Measurements from ENCODE around the gene CARD19.

The CARD19 gene

DNA sequence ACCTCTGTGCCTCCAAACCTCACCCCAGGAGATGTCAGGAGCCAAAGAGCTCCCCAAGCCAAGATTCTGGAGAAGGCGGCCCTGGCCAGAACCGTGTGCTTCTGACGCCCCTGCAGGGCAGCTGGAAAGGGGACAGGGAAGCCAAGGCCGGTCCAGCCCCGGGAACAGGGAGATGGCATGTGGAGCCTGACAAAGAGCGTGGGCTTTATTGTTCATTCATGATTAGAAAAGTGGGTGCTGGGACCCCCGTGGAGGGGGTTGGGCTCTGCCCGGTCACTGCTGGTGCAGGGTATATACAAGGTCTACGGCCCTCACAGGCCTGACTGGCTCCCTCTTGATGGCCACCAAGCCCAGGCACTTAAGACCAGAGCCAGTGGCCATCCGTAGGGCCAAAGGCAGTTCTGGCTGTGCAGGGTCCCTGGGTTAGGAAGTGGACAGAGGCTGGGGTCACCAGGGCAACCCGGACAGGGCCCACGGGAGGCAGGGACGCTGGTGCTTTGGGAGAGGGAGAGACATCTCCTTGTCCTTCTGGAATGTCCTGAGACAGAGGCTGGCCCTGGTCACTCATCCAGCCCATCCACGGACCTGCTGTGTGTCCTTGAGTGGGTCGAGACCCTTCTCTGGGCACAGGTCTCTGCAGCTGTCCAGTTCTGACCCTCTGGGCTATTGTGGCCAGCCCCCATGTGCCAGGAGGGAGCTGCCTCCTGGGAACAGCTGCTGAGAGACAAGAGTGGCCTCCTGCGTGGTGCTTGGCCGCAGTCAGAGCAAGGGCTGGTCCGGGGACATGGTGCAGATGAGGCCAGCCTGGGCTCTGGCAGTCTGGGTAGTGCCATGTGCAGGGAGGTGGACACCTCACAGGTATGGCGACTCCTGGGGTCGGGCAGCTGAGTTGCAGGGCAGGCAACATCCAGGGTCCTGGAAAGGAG lies 25.6 kb downstream of the CARD19 start:
- no peak for DNase-seq

DNA sequence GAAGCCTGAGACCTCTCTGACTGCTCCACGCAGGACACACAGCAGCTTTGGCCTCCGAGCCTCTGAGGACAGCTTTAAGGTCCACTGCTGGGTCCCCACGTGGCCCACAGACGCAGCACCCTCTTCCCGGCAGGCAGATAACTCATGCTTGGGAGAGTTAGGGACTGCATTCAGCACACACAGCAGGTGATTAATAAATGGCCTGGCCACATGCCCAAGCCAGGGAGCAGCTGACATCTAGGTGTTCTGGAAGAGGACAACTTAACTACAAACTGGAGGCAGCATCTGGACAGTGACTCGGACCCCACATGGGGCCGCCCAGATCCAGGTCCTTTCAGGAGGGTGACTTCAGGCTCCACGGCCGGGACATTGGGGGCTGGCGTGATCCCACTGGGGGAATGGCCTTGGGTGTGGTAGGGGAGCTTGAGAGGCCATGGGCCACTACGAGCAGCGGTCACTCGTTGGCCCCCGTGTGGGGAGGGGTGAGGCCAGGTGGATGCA lies 26.8 kb downstream of the CARD19 start:
- no peak for DNase-seq

DNA sequence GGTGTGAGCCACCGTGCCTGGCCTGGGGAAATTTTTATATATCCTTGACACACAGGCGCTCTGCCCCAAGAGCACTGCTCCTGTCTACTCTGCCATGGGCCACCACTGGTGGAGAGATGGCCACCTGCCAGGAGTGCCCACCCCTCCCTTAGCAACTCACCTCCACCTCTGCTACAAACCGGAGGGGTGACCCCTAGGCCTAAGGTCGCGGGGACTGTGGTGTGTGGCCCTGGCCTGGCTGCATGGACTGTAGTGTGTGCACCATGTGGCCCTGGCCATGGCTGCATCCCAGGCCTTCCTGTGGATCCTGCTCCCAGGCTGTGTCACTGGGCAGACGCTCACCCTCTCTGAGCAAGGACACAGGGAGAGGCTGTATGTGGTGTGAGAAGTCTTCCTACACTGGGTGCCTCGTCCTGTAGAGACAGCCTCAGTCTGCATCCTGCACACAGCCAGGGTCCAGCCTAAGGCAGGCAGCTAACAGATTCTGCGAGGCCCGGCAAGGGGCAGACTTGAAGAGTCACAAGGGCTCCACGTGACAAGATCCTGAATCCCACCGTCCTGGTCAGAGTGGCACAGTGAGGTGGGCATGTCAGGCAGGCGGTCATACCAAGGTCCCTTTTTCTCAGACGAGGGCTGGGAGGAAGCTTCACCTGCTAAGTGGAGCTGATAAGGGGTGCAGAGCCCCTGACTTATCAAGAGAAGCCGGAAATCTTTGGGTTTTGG lies 27.7 kb downstream of the CARD19 start:
- DNase-seq = no peak

DNA sequence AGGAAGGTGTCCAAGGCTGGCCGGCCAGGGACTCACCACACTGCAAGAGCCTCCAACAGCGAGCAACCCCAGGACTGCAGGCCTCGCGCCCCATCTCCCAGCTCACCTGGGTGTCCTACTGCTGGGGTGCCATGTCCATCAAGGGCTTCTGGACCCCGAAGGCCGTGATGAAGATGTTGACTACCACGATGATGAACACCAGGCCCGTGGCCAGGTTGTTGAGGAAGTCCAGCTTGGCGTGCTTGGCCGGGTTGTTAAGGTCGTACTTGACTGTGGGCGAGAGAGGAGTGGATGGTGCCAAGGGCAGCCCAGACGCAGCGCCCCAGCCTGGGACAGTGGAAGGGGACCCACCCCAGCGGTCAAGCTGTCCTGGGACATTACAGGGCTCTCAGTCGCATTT lies 28.8 kb downstream of the CARD19 start:
- no peak for DNase-seq

DNA sequence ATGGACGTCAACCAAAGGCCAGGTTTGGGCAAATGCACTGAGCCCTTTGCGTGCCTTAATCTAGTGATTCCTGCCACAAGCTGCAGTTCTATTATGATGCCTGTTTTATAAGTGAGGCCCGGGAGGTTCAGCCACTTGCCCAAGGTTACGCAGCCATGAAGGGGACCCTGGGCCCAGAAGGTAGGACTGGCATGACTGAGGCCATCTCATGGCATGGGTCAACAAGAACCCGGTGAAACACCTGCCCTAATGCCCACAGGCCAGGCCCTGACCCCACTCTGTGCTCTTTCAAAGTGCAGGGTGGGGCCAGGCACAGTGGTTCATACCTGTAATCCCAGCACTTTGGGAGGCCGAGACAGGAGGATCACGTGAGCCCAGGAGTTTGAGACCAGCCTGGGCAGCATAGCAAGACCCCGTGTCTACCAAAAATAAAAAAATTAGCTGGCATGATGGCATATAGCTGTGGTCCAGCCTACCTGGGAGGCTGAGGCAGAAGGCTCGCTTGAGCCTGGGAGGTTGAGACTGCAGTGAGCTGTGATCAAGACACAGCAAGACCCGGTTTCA lies 29.4 kb downstream of the CARD19 start:
- no peak for DNase-seq

DNA sequence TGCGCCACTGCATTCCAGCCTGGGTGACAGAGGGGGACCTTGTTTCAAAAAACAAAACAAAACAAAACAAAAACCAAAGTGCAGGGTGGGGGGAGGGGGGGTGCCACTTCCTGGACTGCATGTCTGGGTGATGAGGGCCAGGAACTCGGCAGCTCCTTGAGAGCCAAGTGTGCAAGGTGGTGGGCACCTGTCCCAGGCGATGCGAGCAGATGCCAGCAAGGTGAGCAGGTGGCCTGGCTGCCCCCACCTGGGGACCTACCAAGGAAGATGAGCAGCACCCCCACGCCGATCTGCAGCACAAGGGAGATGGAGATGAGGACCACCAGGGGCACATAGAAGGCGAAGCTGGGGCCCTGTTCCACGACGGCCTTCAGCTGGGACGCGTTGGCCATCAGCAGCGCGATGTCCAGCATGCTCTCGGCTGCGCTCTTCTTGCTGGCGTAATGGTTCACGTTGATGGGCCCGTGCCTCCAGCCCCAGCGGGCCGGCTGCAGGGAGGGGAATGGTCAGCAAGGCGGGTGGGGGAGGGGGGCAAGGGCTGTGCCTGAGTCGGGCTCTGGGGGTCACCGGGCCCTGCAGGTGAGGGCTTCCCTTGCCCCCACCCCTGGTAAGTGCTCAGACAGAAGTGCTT lies 30.2 kb downstream of the CARD19 start:
- no peak for DNase-seq

DNA sequence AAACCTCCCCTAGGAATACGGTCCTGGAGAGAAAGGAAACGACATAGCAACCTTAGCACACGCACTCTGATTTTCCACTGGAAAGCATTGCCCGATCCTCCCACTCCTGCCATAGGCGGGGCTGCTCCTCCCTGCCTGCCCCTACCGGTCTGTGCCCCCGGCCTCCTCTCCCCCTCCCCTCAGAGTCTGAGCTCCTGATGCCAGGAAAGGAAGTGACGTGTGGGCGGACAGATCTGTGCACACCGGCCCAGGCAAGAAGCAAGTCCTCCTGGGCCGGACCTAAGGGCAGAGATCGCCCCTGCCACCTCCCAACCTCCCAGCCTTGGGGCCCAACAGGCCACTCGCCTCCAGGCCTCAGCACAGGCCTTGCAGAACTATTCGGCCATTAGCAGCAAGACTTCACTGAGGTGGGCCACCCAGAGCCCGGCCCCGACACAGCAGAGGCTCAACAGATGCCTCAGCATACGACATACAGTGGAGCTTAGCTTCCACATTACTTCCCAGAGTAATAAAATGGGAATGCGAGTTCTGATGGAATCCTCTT lies 30.9 kb downstream of the CARD19 start:
- no peak for DNase-seq

DNA sequence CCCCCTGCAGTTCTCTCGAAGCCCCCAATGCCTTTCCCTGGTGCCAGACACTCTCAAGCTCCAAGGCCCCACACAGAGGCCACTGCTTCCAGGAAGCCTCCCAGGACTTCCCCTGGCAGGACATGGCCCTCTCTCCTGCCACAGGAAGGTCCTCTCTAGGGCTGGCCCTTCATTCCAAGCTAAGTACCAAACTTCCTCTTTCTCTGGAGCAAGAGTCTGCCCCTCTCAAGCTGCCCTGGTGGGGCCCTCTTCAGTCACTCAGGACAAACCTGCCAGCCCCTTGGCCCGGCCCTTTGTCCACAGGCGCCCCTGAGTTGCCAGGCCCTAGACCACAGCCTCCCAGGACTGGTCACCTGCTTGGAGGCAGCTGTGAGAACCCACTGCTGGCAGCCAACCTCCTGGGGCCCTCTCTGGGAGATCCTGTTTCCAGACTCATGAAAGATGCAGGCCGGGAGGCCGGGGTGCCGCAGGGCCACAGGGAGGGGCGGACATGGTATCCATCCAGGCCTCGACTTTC lies 31.4 kb downstream of the CARD19 start:
- no peak for DNase-seq

DNA sequence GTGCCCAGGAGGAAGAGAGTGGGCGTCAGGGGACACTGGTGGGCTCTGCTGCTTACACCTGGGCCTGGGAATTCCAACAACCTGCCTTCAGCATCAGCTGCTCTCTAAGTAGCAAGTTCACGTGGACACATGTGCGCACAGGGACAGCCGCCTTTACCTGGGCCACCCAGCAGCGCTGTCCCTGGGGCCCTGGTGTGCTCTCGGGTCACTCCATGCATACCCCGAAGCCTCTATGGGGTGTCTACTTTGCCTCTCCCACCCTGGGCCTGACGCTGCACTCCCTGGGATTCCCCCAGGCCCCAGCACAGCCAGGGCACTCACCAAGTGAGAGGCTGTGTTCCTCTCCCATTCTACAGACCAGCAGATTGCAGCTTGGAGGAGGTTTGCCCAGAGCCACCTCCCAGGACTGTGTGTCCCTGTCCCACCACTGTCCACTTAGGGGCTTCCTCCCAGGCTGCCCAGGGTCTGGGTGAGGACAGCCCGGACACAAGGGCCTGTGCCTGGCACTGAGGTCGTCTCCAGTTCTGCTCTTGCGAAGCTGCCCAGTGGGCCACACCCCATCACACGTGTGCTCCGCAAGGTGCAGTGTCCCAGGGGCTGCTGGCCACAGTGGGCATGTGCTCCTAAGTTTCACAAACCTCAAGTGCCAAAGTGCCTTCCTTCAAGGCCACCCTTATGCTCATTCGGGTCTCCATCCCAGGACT lies 32.1 kb downstream of the CARD19 start:
- no peak for DNase-seq

DNA sequence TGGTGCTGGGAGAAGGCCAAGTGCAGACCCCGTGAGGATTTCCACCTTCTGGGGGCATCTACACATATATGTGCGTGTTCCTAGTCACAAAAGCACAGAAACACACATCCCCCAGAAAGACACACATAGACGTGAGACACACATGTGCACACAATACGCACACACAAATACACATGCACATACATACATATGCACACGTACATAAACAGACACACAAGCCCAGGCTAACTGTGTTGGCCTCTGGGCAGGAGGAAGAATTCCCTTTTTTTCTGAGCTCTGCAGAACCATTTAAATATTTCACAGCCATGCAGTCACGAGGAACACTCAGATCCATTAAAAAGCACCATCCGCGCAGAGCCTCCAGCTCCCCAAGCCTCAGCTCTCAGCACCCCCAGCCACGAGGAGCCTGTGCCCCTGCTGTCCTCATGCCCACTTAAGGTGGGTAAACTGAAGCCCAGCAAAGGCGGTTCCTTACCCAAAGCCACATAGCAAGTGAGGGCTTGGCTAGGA lies 32.8 kb downstream of the CARD19 start:
- no peak for DNase-seq

DNA sequence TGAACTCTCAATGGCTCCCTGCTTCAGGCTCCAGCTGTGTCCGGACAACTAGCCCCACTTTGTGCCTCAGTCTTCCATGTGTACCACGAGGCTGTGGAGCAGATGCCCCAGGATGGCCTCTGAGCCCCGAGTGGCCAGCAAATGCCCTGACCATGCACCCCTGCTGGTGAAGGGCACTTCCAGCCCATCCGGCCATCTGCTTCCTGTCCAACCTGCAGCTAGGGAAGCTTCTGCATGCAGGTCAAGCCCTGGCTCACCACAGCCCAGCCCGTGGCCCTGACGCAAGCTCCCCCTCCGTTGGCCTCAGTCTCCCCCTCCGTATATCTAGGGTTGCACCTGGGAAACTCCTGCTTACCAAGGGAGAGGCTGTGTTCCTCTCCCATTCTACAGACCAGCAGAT lies 33.3 kb downstream of the CARD19 start:
- no peak for DNase-seq

DNA sequence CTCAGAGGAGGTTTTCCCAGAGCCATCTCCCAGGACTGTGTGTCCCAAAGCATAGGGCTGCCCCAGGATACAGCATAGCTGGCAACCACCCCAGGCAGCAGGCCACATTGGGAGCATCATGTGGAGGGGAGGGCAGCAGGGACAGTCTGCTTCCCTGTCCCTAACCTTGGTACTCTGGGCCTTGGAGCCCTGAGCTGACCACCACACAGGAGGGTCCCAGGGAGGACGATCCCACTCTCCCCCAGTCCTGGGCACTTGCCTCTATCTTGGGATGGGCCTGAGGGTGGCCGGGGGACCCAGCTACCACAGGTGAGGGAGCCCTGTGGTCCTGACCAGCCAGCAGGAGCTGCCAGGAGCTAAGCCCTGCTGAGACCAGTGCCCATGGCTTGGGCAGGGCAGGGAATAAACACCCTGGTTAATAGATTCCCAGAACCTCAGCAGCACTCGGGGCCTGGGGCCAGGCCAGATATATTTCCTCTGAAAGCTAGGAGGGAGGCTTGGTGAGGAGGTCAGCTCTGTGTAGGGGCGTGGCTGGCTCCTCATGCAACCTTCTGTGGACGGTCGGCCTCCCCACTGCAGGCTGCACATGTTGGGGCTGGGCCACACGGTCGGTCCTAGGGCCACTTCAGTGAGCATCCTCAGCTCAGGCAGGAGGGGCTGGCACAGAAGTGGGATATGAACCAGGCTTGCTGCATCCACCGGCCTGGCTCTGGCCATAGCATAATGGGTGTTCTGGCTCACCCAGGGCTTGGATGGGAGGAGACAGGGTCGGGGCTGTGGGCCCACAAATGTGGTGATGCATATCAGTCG lies 33.9 kb downstream of the CARD19 start:
- no peak for DNase-seq

DNA sequence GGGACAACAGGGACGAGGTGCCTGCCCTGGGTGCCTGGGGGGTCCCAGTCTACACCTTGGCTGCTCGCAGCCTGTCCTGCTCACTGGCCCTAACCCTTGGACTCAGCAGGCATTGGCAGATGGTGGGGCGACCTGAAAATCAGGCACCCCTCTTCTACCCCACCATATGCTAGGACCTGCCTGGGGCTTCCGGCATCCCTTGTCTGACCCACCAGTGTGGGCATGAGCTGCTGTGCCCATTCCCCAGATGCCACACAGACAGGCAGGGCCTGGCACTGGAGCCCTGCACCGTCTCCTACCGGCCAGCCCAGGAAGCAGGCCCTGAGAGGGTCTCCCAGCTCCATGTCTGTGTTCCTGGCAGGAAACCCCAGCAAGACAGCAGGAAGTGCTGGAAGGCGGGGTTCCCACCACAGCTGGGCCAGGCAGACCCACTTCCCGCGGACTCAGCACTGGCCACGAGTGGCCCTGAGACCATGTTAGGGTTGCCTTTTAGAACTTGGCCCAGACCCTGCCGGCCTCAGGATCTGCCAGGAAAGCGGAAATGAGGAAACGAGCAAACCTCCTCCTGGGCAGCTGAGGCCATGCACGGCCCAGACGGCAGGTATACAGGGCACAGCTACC lies 35.0 kb downstream of the CARD19 start:
- no peak for DNase-seq

DNA sequence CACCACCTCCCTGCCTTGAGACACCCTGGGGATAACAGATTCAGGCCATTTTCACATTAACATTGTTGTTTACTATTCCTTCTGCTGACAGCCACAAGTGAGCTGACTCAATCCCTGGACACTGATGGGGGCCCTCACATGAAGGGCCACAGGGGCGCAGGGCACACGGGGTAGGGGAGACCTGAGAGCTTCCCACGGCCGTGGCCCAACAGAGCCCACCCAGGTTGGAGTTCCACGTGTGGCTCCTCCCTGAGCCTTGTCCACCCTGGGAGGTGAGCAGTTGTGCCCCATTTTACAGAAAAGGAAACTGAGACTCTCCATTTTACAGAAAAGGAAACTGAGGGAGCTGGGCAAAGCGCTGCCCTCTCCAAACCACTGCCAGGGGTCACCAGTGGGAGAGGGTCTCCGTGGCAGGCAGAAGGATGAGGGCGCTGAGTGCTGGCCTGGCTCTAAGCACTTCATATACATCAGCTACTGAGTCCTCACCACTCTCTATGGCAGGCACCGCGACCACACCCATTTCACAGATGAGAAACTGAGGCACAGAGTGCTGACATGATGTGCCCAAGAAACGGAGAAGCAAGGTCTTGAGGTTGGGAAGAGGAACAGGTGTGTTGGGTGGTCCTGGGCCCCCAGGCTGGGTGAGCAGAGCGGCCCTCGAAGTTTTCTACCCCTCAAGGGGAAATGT lies 35.7 kb downstream of the CARD19 start:
- no peak for DNase-seq

DNA sequence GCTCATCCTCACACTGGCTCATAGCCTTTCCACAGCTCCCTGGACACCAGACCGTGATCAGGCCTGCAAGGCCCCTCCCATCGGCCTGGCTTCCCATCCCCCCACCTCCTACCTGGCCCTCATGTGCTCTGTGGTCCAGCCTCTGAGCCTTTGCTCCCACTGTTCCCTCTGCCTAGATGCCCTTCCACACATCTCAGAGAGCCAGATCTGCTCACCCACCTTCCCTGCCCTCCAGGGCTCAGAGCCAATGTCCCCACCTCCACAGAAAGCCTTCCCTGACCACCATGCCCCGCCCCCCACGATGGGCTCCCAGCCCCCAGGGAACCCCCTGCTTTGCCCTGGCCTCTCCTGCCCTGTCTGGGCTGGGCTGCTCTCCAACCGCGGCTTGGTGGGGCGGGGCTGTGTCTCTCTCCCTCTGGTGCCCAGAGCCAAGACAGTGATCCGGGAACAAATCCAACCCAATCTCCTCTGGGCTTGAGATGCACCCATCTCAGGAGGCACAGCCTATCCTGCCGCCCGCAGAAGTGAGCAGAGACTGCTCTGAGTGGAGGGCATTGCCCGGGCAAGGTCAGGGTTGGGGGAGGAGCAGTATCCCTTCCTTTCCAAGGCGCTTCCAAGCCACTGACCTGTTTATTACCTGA lies 36.4 kb downstream of the CARD19 start:
- DNase-seq = no peak

DNA sequence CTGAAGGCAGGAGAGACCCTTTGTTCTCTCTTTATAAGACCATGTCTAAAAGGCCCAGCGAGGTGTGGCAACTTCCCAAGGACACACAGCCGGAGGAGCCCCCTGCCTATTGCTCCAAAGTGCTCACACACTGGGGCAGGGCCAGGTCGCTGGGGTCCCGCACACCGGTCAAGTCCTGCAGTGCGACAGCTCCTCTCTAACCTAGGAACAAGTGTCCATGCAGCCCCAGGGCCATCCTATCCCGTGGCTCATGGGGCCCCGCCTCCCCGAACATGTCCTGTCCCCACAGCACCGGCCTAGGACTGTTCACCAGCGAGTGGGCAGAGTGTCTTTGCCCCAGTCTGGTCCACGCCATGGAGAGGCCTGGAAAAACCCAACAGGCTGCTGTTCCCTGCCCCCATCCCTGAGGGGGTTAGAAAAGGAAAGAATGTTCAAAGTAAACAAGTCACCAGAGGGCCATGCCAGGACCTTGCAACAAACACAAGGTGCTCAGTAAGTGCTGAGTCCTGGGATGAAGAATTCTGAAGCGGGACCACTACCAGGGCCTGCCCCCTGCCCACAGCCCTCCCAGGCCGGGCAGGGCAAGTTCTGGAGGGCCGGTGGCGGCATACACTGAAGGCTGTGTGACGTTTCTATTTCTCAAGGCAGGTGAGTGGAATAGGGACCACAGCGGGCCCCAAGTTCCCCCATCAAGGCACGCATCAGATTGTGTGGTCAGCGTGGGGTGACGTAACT lies 37.1 kb downstream of the CARD19 start:
- DNase-seq = no peak

DNA sequence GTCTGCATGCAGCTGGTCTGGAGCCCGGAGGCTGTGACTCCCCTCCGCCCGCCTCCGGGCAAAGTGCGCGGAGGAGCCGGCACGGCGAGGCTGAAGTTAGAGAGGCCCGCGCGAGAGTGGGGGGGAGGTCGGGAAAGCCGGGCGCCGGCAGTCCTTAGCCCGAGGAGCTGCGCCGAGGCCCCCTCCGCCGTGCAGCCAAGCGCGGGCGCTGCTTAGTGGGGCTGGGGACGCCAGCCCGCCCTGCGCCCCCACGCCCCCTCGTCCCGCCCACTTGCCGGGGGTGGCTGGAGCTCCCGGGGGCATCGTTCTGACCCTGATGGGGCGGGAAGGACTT lies 37.6 kb downstream of the CARD19 start:
- DNase-seq = peak; percentile 47

DNA sequence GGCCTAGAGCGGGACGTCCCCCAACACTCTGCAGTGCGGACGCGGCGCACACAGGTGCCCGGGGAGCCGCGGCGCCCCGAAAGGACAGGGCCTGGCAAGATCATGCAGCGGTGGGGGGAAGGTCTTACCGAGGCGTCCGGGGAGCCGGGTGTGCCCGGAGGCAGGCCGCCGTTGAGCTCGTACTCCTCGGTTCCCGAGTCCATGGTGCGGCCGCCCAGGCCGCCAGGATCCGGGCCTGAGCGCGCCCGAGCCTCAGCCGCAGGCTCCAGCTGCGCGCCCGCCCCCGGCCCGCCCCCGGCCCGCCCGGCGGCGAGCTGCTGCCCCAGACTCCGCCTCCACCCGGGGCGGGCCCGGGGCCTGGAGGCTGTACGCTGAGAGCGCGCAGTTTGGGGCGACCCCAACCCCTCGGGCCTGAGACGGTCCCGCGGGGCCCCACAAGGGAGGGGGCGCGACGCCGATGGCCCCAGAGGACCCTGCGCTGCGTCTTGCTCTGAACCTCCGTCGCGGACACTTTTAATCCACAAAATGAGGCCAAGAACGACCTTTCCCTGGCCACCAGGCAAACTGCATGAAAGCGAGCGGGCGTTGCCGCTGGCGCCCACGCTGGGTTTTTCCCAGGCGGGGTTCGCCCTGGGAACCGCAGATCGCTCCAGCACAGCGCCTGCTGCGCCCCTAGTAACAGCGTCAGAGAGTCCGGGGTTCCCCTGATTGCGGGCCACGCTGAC lies 38.2 kb downstream of the CARD19 start, which contains the start of gene NINJ1:
TSS of gene NINJ1 (minus strand) at position 237 of the 725 bp plus-strand sequence. CDS start at position 203, 34 bp downstream.
- peak; percentile 90 for DNase-seq

Measured in stimulated activated CD4-positive, alpha-beta T cell treated with anti-CD3 and anti-CD28 coated beads, Interleukin-4, amount 100 ng/mL, for 1 hour (primary cell).